ENCODE measurements around the gene SHCBP1L. TPM values are rescaled to one million over a fixed set of nuclear protein-coding genes. Genes with fewer than 3 reads are reported as not detected.

Gene SHCBP1L
- total RNA-seq, 1 experiment from 2014 or later: not detected

DNA sequence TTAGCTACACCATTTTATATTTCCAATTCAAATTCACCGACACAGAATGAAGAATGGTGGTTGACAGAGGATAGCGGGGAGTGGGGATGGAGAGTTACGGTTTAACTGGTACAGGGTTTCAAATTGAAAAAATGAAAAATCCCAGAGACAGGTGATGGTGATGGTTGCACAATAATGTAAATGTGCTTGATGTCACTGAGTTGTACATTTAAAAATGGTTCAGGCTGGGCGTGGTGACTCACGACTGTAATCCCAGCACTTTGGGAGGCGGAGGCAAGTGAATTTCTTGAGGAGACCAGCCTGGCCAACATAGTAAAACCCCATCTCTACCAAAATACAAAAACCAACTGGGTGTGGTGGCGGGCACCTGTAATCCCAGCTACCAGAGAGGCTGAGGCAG is 31.2 kb upstream of the SHCBP1L start:
- CTCF ChIA-PET: no interaction called here
- no peaks in the 10 kb centered on the region for H3K9me3 ChIP-seq (ENCODE audit: control insufficient read depth, insufficient read depth, low read depth, low read length)
- H3K27ac ChIP-seq (ENCODE audit: low read length): no peak overlapping the region
- BruUV-seq (replicated peaks): no TSS peak
- no peak for TF ChIP-seq SIN3A (IDR thresholded peaks at IDR 0.05; ENCODE audit: borderline replicate concordance, insufficient read depth, low read depth, low read length)
- no peak for TF ChIP-seq TCF7L2 (IDR thresholded peaks at IDR 0.05; ENCODE audit: low read depth, low read length)
- TF ChIP-seq POLR2AphosphoS5 (IDR thresholded peaks at IDR 0.05; ENCODE audit: low read depth, low read length): no peak
- TF ChIP-seq, protein P1, sequence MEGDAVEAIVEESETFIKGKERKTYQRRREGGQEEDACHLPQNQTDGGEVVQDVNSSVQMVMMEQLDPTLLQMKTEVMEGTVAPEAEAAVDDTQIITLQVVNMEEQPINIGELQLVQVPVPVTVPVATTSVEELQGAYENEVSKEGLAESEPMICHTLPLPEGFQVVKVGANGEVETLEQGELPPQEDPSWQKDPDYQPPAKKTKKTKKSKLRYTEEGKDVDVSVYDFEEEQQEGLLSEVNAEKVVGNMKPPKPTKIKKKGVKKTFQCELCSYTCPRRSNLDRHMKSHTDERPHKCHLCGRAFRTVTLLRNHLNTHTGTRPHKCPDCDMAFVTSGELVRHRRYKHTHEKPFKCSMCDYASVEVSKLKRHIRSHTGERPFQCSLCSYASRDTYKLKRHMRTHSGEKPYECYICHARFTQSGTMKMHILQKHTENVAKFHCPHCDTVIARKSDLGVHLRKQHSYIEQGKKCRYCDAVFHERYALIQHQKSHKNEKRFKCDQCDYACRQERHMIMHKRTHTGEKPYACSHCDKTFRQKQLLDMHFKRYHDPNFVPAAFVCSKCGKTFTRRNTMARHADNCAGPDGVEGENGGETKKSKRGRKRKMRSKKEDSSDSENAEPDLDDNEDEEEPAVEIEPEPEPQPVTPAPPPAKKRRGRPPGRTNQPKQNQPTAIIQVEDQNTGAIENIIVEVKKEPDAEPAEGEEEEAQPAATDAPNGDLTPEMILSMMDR (IDR thresholded peaks at IDR 0.05): no peak
- TF ChIP-seq, protein P2, sequence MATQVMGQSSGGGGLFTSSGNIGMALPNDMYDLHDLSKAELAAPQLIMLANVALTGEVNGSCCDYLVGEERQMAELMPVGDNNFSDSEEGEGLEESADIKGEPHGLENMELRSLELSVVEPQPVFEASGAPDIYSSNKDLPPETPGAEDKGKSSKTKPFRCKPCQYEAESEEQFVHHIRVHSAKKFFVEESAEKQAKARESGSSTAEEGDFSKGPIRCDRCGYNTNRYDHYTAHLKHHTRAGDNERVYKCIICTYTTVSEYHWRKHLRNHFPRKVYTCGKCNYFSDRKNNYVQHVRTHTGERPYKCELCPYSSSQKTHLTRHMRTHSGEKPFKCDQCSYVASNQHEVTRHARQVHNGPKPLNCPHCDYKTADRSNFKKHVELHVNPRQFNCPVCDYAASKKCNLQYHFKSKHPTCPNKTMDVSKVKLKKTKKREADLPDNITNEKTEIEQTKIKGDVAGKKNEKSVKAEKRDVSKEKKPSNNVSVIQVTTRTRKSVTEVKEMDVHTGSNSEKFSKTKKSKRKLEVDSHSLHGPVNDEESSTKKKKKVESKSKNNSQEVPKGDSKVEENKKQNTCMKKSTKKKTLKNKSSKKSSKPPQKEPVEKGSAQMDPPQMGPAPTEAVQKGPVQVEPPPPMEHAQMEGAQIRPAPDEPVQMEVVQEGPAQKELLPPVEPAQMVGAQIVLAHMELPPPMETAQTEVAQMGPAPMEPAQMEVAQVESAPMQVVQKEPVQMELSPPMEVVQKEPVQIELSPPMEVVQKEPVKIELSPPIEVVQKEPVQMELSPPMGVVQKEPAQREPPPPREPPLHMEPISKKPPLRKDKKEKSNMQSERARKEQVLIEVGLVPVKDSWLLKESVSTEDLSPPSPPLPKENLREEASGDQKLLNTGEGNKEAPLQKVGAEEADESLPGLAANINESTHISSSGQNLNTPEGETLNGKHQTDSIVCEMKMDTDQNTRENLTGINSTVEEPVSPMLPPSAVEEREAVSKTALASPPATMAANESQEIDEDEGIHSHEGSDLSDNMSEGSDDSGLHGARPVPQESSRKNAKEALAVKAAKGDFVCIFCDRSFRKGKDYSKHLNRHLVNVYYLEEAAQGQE (IDR thresholded peaks at IDR 0.05; ENCODE audit: insufficient read depth in 1 of 2, low read depth in 2 of 2, low read length in 1 of 2): no peak
- H3K27me3 ChIP-seq (ENCODE audit: control insufficient read depth, insufficient read depth, low read length): no peaks in the 10 kb centered on the region
- H3K4me1 ChIP-seq (ENCODE audit: control insufficient read depth, insufficient read depth, low read length): no peaks in the 10 kb centered on the region
- H3K36me3 ChIP-seq (ENCODE audit: control insufficient read depth, insufficient read depth, low read length): no peaks in the 10 kb centered on the region
- H3K4me3 ChIP-seq (ENCODE audit: low read depth in 2 of 2, low read length in 2 of 2): no peak overlapping the region
- ATAC-seq: no peak
- POLR2A ChIA-PET: no interaction called here
- no peak for DNase-seq (ENCODE audit: low read depth, low spot score)
- intact Hi-C loops (cut with micrococcal nuclease; ENCODE audit: unreplicated experiment) (no loop called here), in situ Hi-C loops (cut with HindIII; ENCODE audit: low pct_unique_long_range_greater_than_20kb, low sequenced_read_pairs) (no loop called here)

DNA sequence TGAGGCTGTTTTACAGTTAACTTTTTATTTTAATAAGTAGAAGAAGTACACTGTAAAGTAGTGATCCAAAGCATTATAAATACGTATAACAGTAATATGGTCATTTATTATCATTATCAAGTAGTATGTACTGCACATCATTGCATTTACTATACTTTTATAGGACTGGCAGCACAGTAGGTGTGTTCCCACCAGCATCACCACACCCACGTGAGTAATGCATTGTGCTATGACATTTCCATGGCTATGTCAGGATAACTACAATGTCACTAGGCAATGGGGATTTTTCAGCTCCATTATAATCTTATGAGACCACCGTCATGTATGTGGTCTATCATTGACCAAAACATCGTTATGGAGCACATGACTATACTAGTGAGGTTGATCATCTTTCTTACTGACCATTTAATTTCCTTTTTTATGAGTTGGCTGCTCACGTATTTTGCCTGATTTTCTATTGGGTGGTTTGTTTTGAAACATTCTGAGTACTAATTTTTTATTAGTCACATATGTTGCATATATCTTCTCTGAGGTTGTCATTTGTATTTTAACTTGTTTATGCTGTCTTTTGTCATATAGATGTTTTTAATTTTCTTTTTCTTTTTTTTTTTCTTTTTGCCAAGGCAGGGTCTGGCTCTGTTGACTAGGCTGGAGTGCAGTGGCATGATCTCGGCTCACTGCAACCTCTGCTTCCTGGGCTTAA is 25.3 kb upstream of the SHCBP1L start:
- TF ChIP-seq POLR2AphosphoS5 (IDR thresholded peaks at IDR 0.05; ENCODE audit: low read depth, low read length) (no peak), SIN3A (IDR thresholded peaks at IDR 0.05; ENCODE audit: borderline replicate concordance, insufficient read depth, low read depth, low read length) (no peak)
- TF ChIP-seq, protein P2 (IDR thresholded peaks at IDR 0.05; ENCODE audit: insufficient read depth in 1 of 2, low read depth in 2 of 2, low read length in 1 of 2): no peak
- TF ChIP-seq, protein P1 (IDR thresholded peaks at IDR 0.05): no peak
- ChIA-PET CTCF (no interaction called here), POLR2A (interaction anchor here (0.6 kb wide), 1 partner anchor 1337 kb away, joined by 6 read pairs; no protein-coding TSS in a partner anchor)
- Histone ChIP-seq H3K27ac (ENCODE audit: low read length) (no peak overlapping the region), H3K4me3 (ENCODE audit: low read depth in 2 of 2, low read length in 2 of 2) (no peak overlapping the region), H3K4me1 (ENCODE audit: control insufficient read depth, insufficient read depth, low read length) (no peaks in the 10 kb centered on the region), H3K9me3 (ENCODE audit: control insufficient read depth, insufficient read depth, low read depth, low read length) (no peaks in the 10 kb centered on the region), H3K36me3 (ENCODE audit: control insufficient read depth, insufficient read depth, low read length) (no peaks in the 10 kb centered on the region), H3K27me3 (ENCODE audit: control insufficient read depth, insufficient read depth, low read length) (no peaks in the 10 kb centered on the region)
- ATAC-seq (no peak), DNase-seq (ENCODE audit: low read depth, low spot score) (no peak)
- BruUV-seq (replicated peaks): no TSS peak
- in situ Hi-C loops (cut with HindIII; ENCODE audit: low pct_unique_long_range_greater_than_20kb, low sequenced_read_pairs) (no loop called here), intact Hi-C loops (cut with micrococcal nuclease; ENCODE audit: unreplicated experiment) (no loop called here)
